ENCODE measurements around the gene MAP2K4. TPM values are rescaled to one million over a fixed set of nuclear protein-coding genes. Genes with fewer than 3 reads are reported as not detected.
A peak's percentile ranks its signal among the peaks of the same experiment; 100 is the strongest.

Gene MAP2K4
- total RNA-seq, 1 donor from 2014 or later: 37.5 TPM

DNA sequence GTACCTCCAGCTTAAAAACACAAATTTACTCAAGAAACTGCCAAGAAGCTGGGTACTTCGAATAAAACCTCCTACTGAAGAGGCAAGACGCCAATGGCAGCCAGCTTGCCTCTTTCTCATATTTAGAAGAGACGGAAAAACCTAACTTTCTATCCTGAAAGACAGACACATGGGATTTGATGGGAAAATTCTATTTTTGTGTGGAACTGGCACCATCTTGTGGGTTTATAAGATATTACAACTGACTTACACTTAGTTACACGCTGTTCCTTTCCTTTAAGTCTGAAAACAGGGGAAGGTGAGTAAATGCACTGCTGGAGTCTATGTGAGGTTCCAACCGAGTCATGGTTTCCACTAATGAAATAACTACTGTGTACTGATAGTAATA lies 33.7 kb upstream of the MAP2K4 start:
- Histone ChIP-seq H3K9me3 (ENCODE audit: insufficient read depth, low read depth, low read length) (no peaks in the 10 kb centered on the region), H3K36me3 (ENCODE audit: insufficient read depth, low read length) (peaks cover 13% of the 10 kb centered on the region), H4K20me1 (ENCODE audit: insufficient read depth, low read length) (peaks cover 18% of the 10 kb centered on the region), H3K79me2 (ENCODE audit: insufficient read depth, low read length) (no peaks in the 10 kb centered on the region), H2AFZ (ENCODE audit: low read depth, low read length) (no peak overlapping the region), H3K4me2 (ENCODE audit: low read length) (no peak overlapping the region), H3K27ac (ENCODE audit: low read depth, low read length) (no peak overlapping the region), H3K27me3 (ENCODE audit: insufficient read depth, low read length) (no peaks in the 10 kb centered on the region), H3K4me3 (ENCODE audit: insufficient read depth, low read depth, low read length) (no peak overlapping the region), H3K4me1 (ENCODE audit: insufficient read depth, low read length) (no peaks in the 10 kb centered on the region), H3K9ac (ENCODE audit: low read length) (no peak overlapping the region)
- FAIRE-seq: peak; percentile 49
- peak; percentile 36 for DNase-seq (ENCODE audit: low read depth)
- H3K36me3 Mint-ChIP-seq (ENCODE audit: low read depth, unreplicated experiment): peaks cover 10% of the 10 kb centered on the region
- H3K9me3 Mint-ChIP-seq (ENCODE audit: unreplicated experiment): no peaks in the 10 kb centered on the region
- TF ChIP-seq CTCF (IDR thresholded peaks at IDR 0.05; ENCODE audit: insufficient read depth, low read depth, low read length) (peak; percentile 56), EZH2 (IDR thresholded peaks at IDR 0.05; ENCODE audit: insufficient read depth, low read length) (no peak)
- H3K27me3 Mint-ChIP-seq (ENCODE audit: low read depth, unreplicated experiment): no peaks in the 10 kb centered on the region
- H3K4me3 Mint-ChIP-seq (ENCODE audit: unreplicated experiment): no peak overlapping the region
- H3K27ac Mint-ChIP-seq (ENCODE audit: unreplicated experiment): no peak overlapping the region
- peaks cover 3% of the 10 kb centered on the region for H3K4me1 Mint-ChIP-seq (ENCODE audit: low read depth, unreplicated experiment)

DNA sequence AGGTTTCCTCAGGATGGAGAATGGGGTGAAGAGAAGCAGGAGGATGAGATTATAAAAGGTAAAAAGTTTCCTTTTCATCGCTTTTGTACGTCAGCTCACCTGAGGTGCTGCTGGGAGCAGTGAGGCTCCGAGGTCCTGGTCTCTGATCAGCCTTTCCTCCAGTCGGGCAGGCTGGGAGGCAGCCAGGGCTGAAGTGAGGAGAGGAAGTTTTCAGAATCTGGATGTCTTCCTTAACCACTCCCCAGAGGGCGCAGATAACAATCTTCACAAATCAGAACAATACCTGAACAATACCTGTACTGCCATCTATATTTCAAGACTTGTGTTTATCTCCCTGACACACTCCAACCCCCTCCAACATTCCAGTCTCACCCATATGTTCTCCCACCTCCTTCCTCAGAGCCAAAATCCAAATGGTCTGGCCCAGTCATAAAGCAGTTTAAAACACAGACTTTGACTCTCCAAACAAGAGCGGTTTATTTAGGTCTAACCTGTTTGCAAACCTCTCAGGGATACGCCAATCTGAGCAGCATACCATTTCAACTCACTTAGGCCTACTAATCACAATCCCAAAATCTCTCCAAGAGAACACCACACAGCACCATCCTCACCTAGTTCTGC lies 30.2 kb upstream of the MAP2K4 start:
- Mint-ChIP-seq H3K4me1 (ENCODE audit: low read depth, unreplicated experiment) (no peaks in the 10 kb centered on the region), H3K4me3 (ENCODE audit: unreplicated experiment) (no peak overlapping the region), H3K9me3 (ENCODE audit: unreplicated experiment) (no peaks in the 10 kb centered on the region), H3K27me3 (ENCODE audit: low read depth, unreplicated experiment) (no peaks in the 10 kb centered on the region), H3K27ac (ENCODE audit: unreplicated experiment) (no peak overlapping the region), H3K36me3 (ENCODE audit: low read depth, unreplicated experiment) (peaks cover 6% of the 10 kb centered on the region)
- Histone ChIP-seq H3K27me3 (ENCODE audit: insufficient read depth, low read length) (no peaks in the 10 kb centered on the region), H3K27ac (ENCODE audit: low read depth, low read length) (no peak overlapping the region), H3K9me3 (ENCODE audit: insufficient read depth, low read depth, low read length) (no peaks in the 10 kb centered on the region), H4K20me1 (ENCODE audit: insufficient read depth, low read length) (peaks cover 18% of the 10 kb centered on the region), H3K4me3 (ENCODE audit: insufficient read depth, low read depth, low read length) (no peak overlapping the region), H3K79me2 (ENCODE audit: insufficient read depth, low read length) (no peaks in the 10 kb centered on the region), H3K4me2 (ENCODE audit: low read length) (no peak overlapping the region), H2AFZ (ENCODE audit: low read depth, low read length) (no peak overlapping the region), H3K4me1 (ENCODE audit: insufficient read depth, low read length) (no peaks in the 10 kb centered on the region), H3K9ac (ENCODE audit: low read length) (no peak overlapping the region), H3K36me3 (ENCODE audit: insufficient read depth, low read length) (peaks cover 6% of the 10 kb centered on the region)
- TF ChIP-seq CTCF (IDR thresholded peaks at IDR 0.05; ENCODE audit: insufficient read depth, low read depth, low read length) (no peak), EZH2 (IDR thresholded peaks at IDR 0.05; ENCODE audit: insufficient read depth, low read length) (no peak)
- DNase-seq (ENCODE audit: low read depth) (no peak), FAIRE-seq (no peak)

DNA sequence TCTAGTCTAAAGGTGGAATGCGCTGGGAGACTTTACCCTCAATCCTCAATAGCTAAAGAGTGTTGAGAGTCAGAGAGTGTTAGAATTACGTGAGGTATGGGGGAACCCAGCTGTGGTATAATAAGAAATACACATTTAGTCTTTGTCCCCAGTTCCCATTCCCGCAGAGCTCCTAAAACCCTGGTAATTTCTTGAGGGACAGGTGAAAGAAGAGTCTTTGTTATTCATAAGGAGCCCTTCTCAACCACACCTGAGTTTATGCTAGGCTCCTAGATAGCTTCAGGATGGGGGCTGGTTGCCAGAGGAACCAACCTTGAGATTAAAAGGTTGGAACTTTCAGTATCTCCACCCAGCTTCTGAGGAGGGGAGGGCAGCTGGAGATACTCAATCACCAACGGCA lies 29.2 kb upstream of the MAP2K4 start:
- H3K9ac ChIP-seq (ENCODE audit: low read length): no peak overlapping the region
- H3K4me3 ChIP-seq (ENCODE audit: insufficient read depth, low read depth, low read length): no peak overlapping the region
- TF ChIP-seq CTCF (IDR thresholded peaks at IDR 0.05; ENCODE audit: insufficient read depth, low read depth, low read length) (no peak), EZH2 (IDR thresholded peaks at IDR 0.05; ENCODE audit: insufficient read depth, low read length) (no peak)
- H3K79me2 ChIP-seq (ENCODE audit: insufficient read depth, low read length): peaks cover 8% of the 10 kb centered on the region
- DNase-seq (ENCODE audit: low read depth) (no peak), FAIRE-seq (no peak)
- H3K27me3 Mint-ChIP-seq (ENCODE audit: low read depth, unreplicated experiment): no peaks in the 10 kb centered on the region
- H3K4me1 ChIP-seq (ENCODE audit: insufficient read depth, low read length): no peaks in the 10 kb centered on the region
- H3K36me3 ChIP-seq (ENCODE audit: insufficient read depth, low read length): peaks cover 6% of the 10 kb centered on the region
- no peaks in the 10 kb centered on the region for H3K9me3 ChIP-seq (ENCODE audit: insufficient read depth, low read depth, low read length)
- no peak overlapping the region for H3K4me3 Mint-ChIP-seq (ENCODE audit: unreplicated experiment)
- H3K9me3 Mint-ChIP-seq (ENCODE audit: unreplicated experiment): no peaks in the 10 kb centered on the region
- no peaks in the 10 kb centered on the region for H3K4me1 Mint-ChIP-seq (ENCODE audit: low read depth, unreplicated experiment)
- no peak overlapping the region for H3K27ac Mint-ChIP-seq (ENCODE audit: unreplicated experiment)
- H4K20me1 ChIP-seq (ENCODE audit: insufficient read depth, low read length): peaks cover 12% of the 10 kb centered on the region
- peaks cover 6% of the 10 kb centered on the region for H3K36me3 Mint-ChIP-seq (ENCODE audit: low read depth, unreplicated experiment)
- H3K27ac ChIP-seq (ENCODE audit: low read depth, low read length): no peak overlapping the region
- H2AFZ ChIP-seq (ENCODE audit: low read depth, low read length): no peak overlapping the region
- H3K27me3 ChIP-seq (ENCODE audit: insufficient read depth, low read length): no peaks in the 10 kb centered on the region
- H3K4me2 ChIP-seq (ENCODE audit: low read length): no peak overlapping the region

Measured in astrocyte (in vitro differentiated cells and primary cell).